Measurements from ENCODE around the gene COL6A1. TPM values are rescaled to one million over a fixed set of nuclear protein-coding genes. Genes with fewer than 3 reads are reported as not detected.

Gene COL6A1
- total and polyA plus RNA-seq, 2 of the 13 experiments (the other 11 are each of a cell fraction or from before 2014, with no cell fraction given) = 3.1 to 4.8 TPM

DNA sequence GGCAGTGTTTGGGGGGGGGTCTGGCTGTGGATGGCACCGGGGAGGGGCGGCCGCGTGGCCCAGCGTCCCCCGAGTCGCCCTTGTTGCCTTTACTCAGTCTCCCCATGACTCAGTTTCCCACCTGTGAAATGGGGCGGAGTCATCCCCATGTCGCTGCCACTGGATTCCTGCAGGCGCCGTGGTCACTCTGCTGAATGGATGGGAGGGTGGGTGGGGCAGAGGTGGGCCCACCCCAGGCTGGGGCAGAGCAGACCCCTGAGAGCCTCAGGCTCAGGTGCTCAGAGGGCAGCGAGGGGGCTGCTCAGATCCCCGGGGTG, 2.0 kb downstream of the COL6A1 start:
- FAIRE-seq = no peak
- H3K79me2 ChIP-seq (ENCODE audit: insufficient read depth, low read length) = no peaks in the 10 kb centered on the region
- H3K4me3 ChIP-seq (replicated peaks in 1 of 3; ENCODE audit: insufficient read depth in 1 of 3, low read depth in 2 of 3, low read length in 3 of 3) = no peak overlapping the region
- H3K9ac ChIP-seq (ENCODE audit: insufficient read depth, low read depth, low read length) = no peak overlapping the region
- H3K27me3 ChIP-seq (ENCODE audit: control insufficient read depth in 1 of 2, insufficient read depth in 2 of 2, low read length in 2 of 2) = peaks cover 3 to 36% of the 10 kb centered on the region in 2 experiments; a peak in 4 of 5 replicates
- H3K27ac ChIP-seq (ENCODE audit: extremely low read length, insufficient read depth, low read length) = no peak overlapping the region
- ATAC-seq = no peak
- no peaks in the 10 kb centered on the region for H3K36me3 ChIP-seq (replicated peaks in 1 of 2; ENCODE audit: control insufficient read depth in 1 of 2, insufficient read depth in 2 of 2, low read length in 2 of 2)
- H3K4me1 ChIP-seq (ENCODE audit: insufficient read depth, low read length) = peaks cover 17% of the 10 kb centered on the region
- TF ChIP-seq, protein P1, sequence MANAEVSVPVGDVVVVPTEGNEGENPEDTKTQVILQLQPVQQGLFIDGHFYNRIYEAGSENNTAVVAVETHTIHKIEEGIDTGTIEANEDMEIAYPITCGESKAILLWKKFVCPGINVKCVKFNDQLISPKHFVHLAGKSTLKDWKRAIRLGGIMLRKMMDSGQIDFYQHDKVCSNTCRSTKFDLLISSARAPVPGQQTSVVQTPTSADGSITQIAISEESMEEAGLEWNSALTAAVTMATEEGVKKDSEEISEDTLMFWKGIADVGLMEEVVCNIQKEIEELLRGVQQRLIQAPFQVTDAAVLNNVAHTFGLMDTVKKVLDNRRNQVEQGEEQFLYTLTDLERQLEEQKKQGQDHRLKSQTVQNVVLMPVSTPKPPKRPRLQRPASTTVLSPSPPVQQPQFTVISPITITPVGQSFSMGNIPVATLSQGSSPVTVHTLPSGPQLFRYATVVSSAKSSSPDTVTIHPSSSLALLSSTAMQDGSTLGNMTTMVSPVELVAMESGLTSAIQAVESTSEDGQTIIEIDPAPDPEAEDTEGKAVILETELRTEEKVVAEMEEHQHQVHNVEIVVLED (CRISPR knock-in tag; IDR thresholded peaks at IDR 0.05; ENCODE audit: borderline replicate concordance) = no peak
- no peak for TF ChIP-seq ZNF564 (CRISPR knock-in tag; IDR thresholded peaks at IDR 0.05)
- no peak for TF ChIP-seq CCAR2 (optimal IDR thresholded peaks at IDR 0.05; ENCODE audit: low read depth, low read length)
- no peak for TF ChIP-seq KLF9 (CRISPR knock-in tag; IDR thresholded peaks at IDR 0.05; ENCODE audit: low read depth)
- TF ChIP-seq KDM1A (CRISPR knock-in tag; IDR thresholded peaks at IDR 0.05) = no peak
- TF ChIP-seq NFIC (IDR thresholded peaks at IDR 0.05; ENCODE audit: low read length) = no peak
- WGBS (ENCODE audit: low lambda C conversion rate) = 88% methylated on average over 8 of the region's 13 CpGs
- H4K20me1 ChIP-seq (ENCODE audit: insufficient read depth, low read length) = no peaks in the 10 kb centered on the region
- no peak overlapping the region for H3K4me2 ChIP-seq (ENCODE audit: low read depth, low read length)
- no peak overlapping the region for H2AFZ ChIP-seq (ENCODE audit: low read length)
- BruUV-seq (replicated peaks) = no TSS peak
- intact Hi-C loops (cut with micrococcal nuclease; ENCODE audit: unreplicated experiment) = no loop called here
- H3K9me3 ChIP-seq (ENCODE audit: low read length) = no peaks in the 10 kb centered on the region
- ChIA-PET POLR2A (no interaction called here), CTCF (ENCODE audit: low intra/inter-chr PET ratio, low total read pairs) (no interaction called here)
- no peak for DNase-seq (ENCODE audit: low spot score)
- in situ Hi-C loops (cut with HindIII; ENCODE audit: extremely low pct_ligation_motif_present, low pct_unique_long_range_greater_than_20kb) = no loop called here

DNA sequence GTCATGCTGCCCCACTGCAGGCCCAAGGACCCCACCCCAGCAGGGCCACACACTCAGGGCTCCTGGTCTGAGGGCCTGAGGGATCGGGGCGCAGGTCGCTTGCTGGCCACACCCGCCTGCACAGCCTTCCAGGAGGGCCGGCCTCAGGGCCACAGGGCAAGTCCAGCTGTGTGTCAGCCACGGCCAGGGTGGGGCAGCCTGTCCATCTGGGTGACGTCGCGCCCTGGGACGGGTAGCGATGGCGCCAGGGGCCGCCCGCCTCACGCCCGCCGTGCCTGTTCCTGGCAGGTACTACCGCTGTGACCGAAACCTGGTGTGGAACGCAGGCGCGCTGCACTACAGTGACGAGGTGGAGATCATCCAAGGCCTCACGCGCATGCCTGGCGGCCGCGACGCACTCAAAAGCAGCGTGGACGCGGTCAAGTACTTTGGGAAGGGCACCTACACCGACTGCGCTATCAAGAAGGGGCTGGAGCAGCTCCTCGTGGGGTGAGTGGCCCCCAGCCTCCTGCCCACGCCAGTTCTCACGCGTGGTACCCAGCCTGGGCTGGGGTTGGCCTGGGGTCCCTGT, 2.5 kb downstream of the COL6A1 start:
- Histone ChIP-seq H3K79me2 (ENCODE audit: insufficient read depth, low read length) (no peaks in the 10 kb centered on the region), H3K36me3 (replicated peaks in 1 of 2; ENCODE audit: control insufficient read depth in 1 of 2, insufficient read depth in 2 of 2, low read length in 2 of 2) (no peaks in the 10 kb centered on the region), H2AFZ (ENCODE audit: low read length) (no peak overlapping the region), H3K9ac (ENCODE audit: insufficient read depth, low read depth, low read length) (no peak overlapping the region), H3K27me3 (ENCODE audit: control insufficient read depth in 1 of 2, insufficient read depth in 2 of 2, low read length in 2 of 2) (peaks cover 3 to 33% of the 10 kb centered on the region in 2 experiments; a peak in 4 of 5 replicates), H3K9me3 (ENCODE audit: low read length) (no peaks in the 10 kb centered on the region), H3K4me1 (ENCODE audit: insufficient read depth, low read length) (peaks cover 17% of the 10 kb centered on the region), H3K4me3 (replicated peaks in 1 of 3; ENCODE audit: insufficient read depth in 1 of 3, low read depth in 2 of 3, low read length in 3 of 3) (no peak overlapping the region), H3K4me2 (ENCODE audit: low read depth, low read length) (no peak overlapping the region), H4K20me1 (ENCODE audit: insufficient read depth, low read length) (no peaks in the 10 kb centered on the region), H3K27ac (ENCODE audit: extremely low read length, insufficient read depth, low read length) (no peak overlapping the region)
- FAIRE-seq = no peak
- intact Hi-C loops (cut with micrococcal nuclease; ENCODE audit: unreplicated experiment) = no loop called here
- in situ Hi-C loops (cut with HindIII; ENCODE audit: extremely low pct_ligation_motif_present, low pct_unique_long_range_greater_than_20kb) = no loop called here
- WGBS (ENCODE audit: low lambda C conversion rate) = 91% methylated on average over 21 of the region's 38 CpGs
- DNase-seq (ENCODE audit: low spot score) = no peak
- POLR2A ChIA-PET = no interaction called here
- no peak for TF ChIP-seq U2AF1 (optimal IDR thresholded peaks at IDR 0.05; ENCODE audit: low read depth, low read length)
- TF ChIP-seq, protein P2, sequence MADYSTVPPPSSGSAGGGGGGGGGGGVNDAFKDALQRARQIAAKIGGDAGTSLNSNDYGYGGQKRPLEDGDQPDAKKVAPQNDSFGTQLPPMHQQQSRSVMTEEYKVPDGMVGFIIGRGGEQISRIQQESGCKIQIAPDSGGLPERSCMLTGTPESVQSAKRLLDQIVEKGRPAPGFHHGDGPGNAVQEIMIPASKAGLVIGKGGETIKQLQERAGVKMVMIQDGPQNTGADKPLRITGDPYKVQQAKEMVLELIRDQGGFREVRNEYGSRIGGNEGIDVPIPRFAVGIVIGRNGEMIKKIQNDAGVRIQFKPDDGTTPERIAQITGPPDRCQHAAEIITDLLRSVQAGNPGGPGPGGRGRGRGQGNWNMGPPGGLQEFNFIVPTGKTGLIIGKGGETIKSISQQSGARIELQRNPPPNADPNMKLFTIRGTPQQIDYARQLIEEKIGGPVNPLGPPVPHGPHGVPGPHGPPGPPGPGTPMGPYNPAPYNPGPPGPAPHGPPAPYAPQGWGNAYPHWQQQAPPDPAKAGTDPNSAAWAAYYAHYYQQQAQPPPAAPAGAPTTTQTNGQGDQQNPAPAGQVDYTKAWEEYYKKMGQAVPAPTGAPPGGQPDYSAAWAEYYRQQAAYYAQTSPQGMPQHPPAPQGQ (CRISPR knock-in tag; IDR thresholded peaks at IDR 0.05; ENCODE audit: borderline replicate concordance) = no peak
- no peak for TF ChIP-seq NFE2L2 (IDR thresholded peaks at IDR 0.05; ENCODE audit: low read length)
- TF ChIP-seq, protein P3, sequence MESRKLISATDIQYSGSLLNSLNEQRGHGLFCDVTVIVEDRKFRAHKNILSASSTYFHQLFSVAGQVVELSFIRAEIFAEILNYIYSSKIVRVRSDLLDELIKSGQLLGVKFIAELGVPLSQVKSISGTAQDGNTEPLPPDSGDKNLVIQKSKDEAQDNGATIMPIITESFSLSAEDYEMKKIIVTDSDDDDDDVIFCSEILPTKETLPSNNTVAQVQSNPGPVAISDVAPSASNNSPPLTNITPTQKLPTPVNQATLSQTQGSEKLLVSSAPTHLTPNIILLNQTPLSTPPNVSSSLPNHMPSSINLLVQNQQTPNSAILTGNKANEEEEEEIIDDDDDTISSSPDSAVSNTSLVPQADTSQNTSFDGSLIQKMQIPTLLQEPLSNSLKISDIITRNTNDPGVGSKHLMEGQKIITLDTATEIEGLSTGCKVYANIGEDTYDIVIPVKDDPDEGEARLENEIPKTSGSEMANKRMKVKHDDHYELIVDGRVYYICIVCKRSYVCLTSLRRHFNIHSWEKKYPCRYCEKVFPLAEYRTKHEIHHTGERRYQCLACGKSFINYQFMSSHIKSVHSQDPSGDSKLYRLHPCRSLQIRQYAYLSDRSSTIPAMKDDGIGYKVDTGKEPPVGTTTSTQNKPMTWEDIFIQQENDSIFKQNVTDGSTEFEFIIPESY (CRISPR knock-in tag; IDR thresholded peaks at IDR 0.05) = peak; percentile 56; the same call in 1 of the 2 replicates
- TF ChIP-seq GABPB1 (CRISPR knock-in tag; IDR thresholded peaks at IDR 0.05) = no peak
- no peak for ATAC-seq
- BruUV-seq (replicated peaks) = no TSS peak
- CTCF ChIA-PET (ENCODE audit: low intra/inter-chr PET ratio, low total read pairs) = no interaction called here

All from HepG2 (cell line).